Smooth muscle cell (in vitro differentiated cells): Measurements from ENCODE around the gene KIFC3. TPM values are rescaled to one million over a fixed set of nuclear protein-coding genes. Genes with fewer than 3 reads are reported as not detected.

ENCODE experiments used
- DNase-seq: peaks from one replicate; lab custom pipeline; 2025; ENCODE audit not compliant: unreplicated experiment; lab: John Stamatoyannopoulos, UW
- H2AFZ ChIP-seq: fragments of 200-600 bp; sonication (generic); 2 replicates; pipeline ENCODE4 v1.6.0; 2016; ENCODE audit warnings: antibody characterized with exemption, low read depth, mild to moderate bottlenecking
- H3F3A ChIP-seq: fragments of 200-600 bp; sonication (generic); 2 replicates; pipeline ENCODE4 v1.6.0; 2017; ENCODE audit warnings: antibody characterized with exemption, low read depth
- H3K27ac ChIP-seq: fragments of 200-600 bp; sonication (generic); 2 replicates; pipeline ENCODE4 v1.5.1; 2016; ENCODE audit warnings: low read depth, mild to moderate bottlenecking
- H3K27me3 ChIP-seq: fragments of 200-600 bp; sonication (generic); 2 replicates; pipeline ENCODE4 v1.6.1; 2016; ENCODE audit warnings: low read depth, mild to moderate bottlenecking
- H3K36me3 ChIP-seq: fragments of 200-600 bp; sonication (generic); 2 replicates; pipeline ENCODE4 v1.5.1; 2016; ENCODE audit warnings: low read depth
- H3K4me1 ChIP-seq: fragments of 200-600 bp; sonication (generic); 2 replicates; pipeline ENCODE4 v1.5.1; 2016; ENCODE audit warnings: low read depth
- H3K4me2 ChIP-seq: fragments of 200-600 bp; sonication (generic); 2 replicates; pipeline ENCODE4 v1.6.0; 2016; ENCODE audit warnings: mild to moderate bottlenecking
- H3K4me3 ChIP-seq: fragments of 200-600 bp; sonication (generic); 2 replicates; pipeline ENCODE4 v1.5.1; 2016; ENCODE audit warnings: mild to moderate bottlenecking
- H3K79me2 ChIP-seq: fragments of 200-600 bp; sonication (generic); 2 replicates; pipeline ENCODE4 v1.6.0; 2016; ENCODE audit warnings: low read depth, mild to moderate bottlenecking
- H3K9ac ChIP-seq: fragments of 200-600 bp; sonication (generic); 2 replicates; pipeline ENCODE4 v1.6.0; 2016; ENCODE audit warnings: low read depth
- H3K9me3 ChIP-seq: fragments of 200-600 bp; sonication (generic); replicated peaks from 2 replicates; pipeline ENCODE4 v1.5.1; 2016; ENCODE audit warnings: low read depth
- H4K20me1 ChIP-seq: fragments of 200-600 bp; sonication (generic); 2 replicates; pipeline ENCODE4 v1.6.0; 2016; ENCODE audit warnings: low read depth
- CTCF ChIP-seq: fragments of 200-600 bp; sonication (generic); IDR thresholded peaks from 2 replicates; pipeline ENCODE4 v1.5.1; 2017; ENCODE audit warnings: borderline replicate concordance, mild to moderate bottlenecking, antibody characterized with exemption; ENCODE audit not compliant: insufficient read depth, poor library complexity, severe bottlenecking
- WGBS: methylation state at CpG from one replicate; pipeline ENCODE4 v1.1.7; 2016; ENCODE audit warnings: low lambda C conversion rate; 5-methylcytosine and 5-hydroxymethylcytosine counted together
- polyA plus RNA-seq: library from polyadenylated mRNA; unstranded; fragments of >200 nt; fragmentation: Nextera tagmentation; extraction: Ambion mirVana; gene quantifications from 2 replicates; pipeline ENCODE4 v1.2.1, GENCODE V29; 2016
- total RNA-seq: library from RNA; depleted of rRNA; stranded (reverse); fragments of >200 nt; gene quantifications from 2 replicates; pipeline ENCODE4 v1.2.3, GENCODE V29; 2014

KIFC3 gene
- total and polyA plus RNA-seq, 2 experiments from 2014 or later: 30.6 to 50.2 TPM

DNA sequence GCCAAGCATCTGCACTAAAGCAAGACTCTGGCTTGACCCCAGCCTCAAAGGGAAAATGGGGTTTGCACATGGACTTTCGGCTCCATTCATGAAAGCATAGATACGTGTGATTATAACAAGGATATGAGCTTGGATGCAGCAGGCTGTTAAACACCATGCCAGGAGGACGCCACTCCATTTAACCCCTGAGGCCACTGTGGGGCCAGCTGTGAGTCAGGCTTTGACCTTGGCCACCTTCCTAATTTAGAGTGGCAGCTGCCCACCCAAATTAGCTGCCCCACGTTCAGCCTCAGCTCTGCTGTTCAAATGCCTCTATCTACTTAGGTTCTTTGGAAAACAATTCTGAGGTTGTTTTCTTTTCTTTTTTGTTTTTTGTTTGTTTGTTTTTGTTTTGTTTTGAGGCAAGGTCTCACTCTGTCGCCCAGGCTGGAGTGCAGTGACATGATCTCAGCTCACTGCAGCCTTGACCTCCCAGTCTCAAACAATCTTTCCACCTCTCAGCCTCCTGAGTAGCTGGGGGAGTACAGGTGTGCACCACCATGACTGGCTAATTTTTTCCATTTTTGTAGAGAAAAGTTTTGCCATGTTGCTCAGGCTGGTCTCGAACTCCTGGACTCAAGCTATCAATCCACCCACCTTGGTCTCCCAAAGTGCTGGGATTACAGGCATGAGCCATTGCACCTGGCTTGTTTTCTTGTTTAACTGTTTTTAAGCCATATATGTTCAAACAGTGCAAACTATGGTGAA lies 23.2 kb upstream of the KIFC3 start:
- WGBS: 78% methylated on average over 6 of the region's 6 CpGs
- DNase-seq: no peak
- Histone ChIP-seq H4K20me1 (no peaks in the 10 kb centered on the region), H3K27me3 (no peaks in the 10 kb centered on the region), H3F3A (no peaks in the 10 kb centered on the region), H3K4me3 (no peak overlapping the region), H3K9me3 (no peaks in the 10 kb centered on the region), H3K27ac (no peak overlapping the region), H3K36me3 (no peaks in the 10 kb centered on the region), H2AFZ (no peak overlapping the region), H3K4me1 (no peaks in the 10 kb centered on the region), H3K79me2 (no peaks in the 10 kb centered on the region), H3K9ac (no peak overlapping the region), H3K4me2 (no peak overlapping the region)
- no peak for TF ChIP-seq CTCF

GRCh38 chr16:57824888-57825287 lies 22.6 kb upstream of the KIFC3 start:
- H3F3A ChIP-seq: no peaks in the 10 kb centered on the region
- no peak for TF ChIP-seq CTCF
- H3K4me2 ChIP-seq: no peak overlapping the region
- no peaks in the 10 kb centered on the region for H3K36me3 ChIP-seq
- H3K4me1 ChIP-seq: no peaks in the 10 kb centered on the region
- no peak overlapping the region for H3K27ac ChIP-seq
- WGBS: 59% methylated on average over 2 of the region's 2 CpGs
- no peak overlapping the region for H2AFZ ChIP-seq
- H3K9me3 ChIP-seq: no peaks in the 10 kb centered on the region
- DNase-seq: no peak
- no peaks in the 10 kb centered on the region for H4K20me1 ChIP-seq
- H3K79me2 ChIP-seq: no peaks in the 10 kb centered on the region
- H3K4me3 ChIP-seq: no peak overlapping the region
- H3K27me3 ChIP-seq: no peaks in the 10 kb centered on the region
- no peak overlapping the region for H3K9ac ChIP-seq

- no peak for TF ChIP-seq CTCF
Measured at GRCh38 chr16:57823836-57824235, 21.5 kb upstream of the KIFC3 start.

DNA sequence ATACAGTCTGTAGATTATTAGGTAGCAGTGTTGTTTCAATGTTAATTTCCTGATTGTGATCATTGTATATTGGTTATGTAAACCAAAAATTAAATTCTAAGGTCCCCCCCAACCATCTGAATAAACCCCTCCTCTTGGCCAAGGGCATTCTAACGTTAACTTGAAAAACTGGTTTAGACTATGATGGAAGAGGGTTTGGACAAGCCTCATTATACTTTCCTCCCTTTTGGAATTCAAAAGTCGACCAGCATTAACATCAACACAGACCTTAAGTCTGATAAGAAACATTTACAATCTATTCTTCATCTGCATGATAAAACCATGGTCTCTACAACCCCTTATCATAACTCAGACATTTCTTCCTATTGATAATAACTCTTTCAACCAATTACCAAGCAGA lies 20.6 kb upstream of the KIFC3 start:
- no peak overlapping the region for H3K4me2 ChIP-seq
- no peak overlapping the region for H2AFZ ChIP-seq
- no peaks in the 10 kb centered on the region for H3K79me2 ChIP-seq
- H3F3A ChIP-seq: no peaks in the 10 kb centered on the region
- WGBS: 49% methylated on average over 2 of the region's 2 CpGs
- no peak overlapping the region for H3K27ac ChIP-seq
- no peak overlapping the region for H3K9ac ChIP-seq
- no peak overlapping the region for H3K4me3 ChIP-seq
- H4K20me1 ChIP-seq: no peaks in the 10 kb centered on the region
- H3K4me1 ChIP-seq: no peaks in the 10 kb centered on the region
- no peaks in the 10 kb centered on the region for H3K36me3 ChIP-seq
- no peaks in the 10 kb centered on the region for H3K27me3 ChIP-seq
- no peak for DNase-seq
- no peaks in the 10 kb centered on the region for H3K9me3 ChIP-seq
- no peak for TF ChIP-seq CTCF

More at GRCh38 chr16:57823836-57824235, 21.5 kb upstream of the KIFC3 start:
- H3K79me2 ChIP-seq: no peaks in the 10 kb centered on the region
- no peak for DNase-seq
- H3K9ac ChIP-seq: no peak overlapping the region
- H3K4me3 ChIP-seq: no peak overlapping the region
- H3F3A ChIP-seq: no peaks in the 10 kb centered on the region
- no peak overlapping the region for H3K27ac ChIP-seq
- no peaks in the 10 kb centered on the region for H3K9me3 ChIP-seq
- no peaks in the 10 kb centered on the region for H3K4me1 ChIP-seq
- no peak overlapping the region for H2AFZ ChIP-seq
- H4K20me1 ChIP-seq: no peaks in the 10 kb centered on the region
- H3K27me3 ChIP-seq: no peaks in the 10 kb centered on the region
- no peak overlapping the region for H3K4me2 ChIP-seq
- WGBS: 87% methylated on average over 5 of the region's 5 CpGs
- no peaks in the 10 kb centered on the region for H3K36me3 ChIP-seq
